H1 (cell line): ENCODE measurements around the gene CAV1. TPM values are rescaled to one million over a fixed set of nuclear protein-coding genes. Genes with fewer than 3 reads are reported as not detected.

Experiments used
- CTCF ChIA-PET: fragments of 300-600 bp; sonication (Branson Sonifier 250); formaldehyde crosslinking; loops from one replicate; lab custom pipeline; 2021; ENCODE audit not compliant: partially characterized antibody; lab: Charles Lee
- POLR2A ChIA-PET: fragments of 300-600 bp; sonication (Branson Sonifier 250); formaldehyde crosslinking; loops from one replicate; lab custom pipeline; 2021; ENCODE audit warnings: inconsistent platforms; ENCODE audit not compliant: partially characterized antibody; lab: Charles Lee
- DNase-seq, 2 experiments: peaks; one replicate each; pipeline versions ENCODE4 v3.0.0 to v3.0.0-alpha.2; 2010 to 2022; ENCODE audit warnings: low spot score in 2 of 2, low read depth in 1 of 2, mixed read lengths in 1 of 2
- FAIRE-seq: peaks from 2 replicates; lab custom pipeline; 2011; peaks lifted over from hg19 to GRCh38; lab: Jason Lieb, UNC
- H2AFZ ChIP-seq: 2 replicates; pipeline ENCODE4 v1.8.1; 2012; ENCODE audit warnings: low read length, inconsistent platforms
- H2AK5ac ChIP-seq: 2 replicates; pipeline ENCODE4 v1.6.1; 2013; ENCODE audit warnings: low read depth, low read length
- H2BK120ac ChIP-seq: replicated peaks from 2 replicates; pipeline ENCODE3; 2013; ENCODE audit warnings: low read depth, low read length, inconsistent platforms
- H2BK12ac ChIP-seq: 2 replicates; pipeline ENCODE4 v1.6.1; 2013; ENCODE audit warnings: low read depth, low read length
- H2BK15ac ChIP-seq: 2 replicates; pipeline ENCODE4 v1.6.1; 2013; ENCODE audit warnings: low read length
- H2BK20ac ChIP-seq: 2 replicates; pipeline ENCODE4 v1.6.1; 2013; ENCODE audit warnings: low read length
- H2BK5ac ChIP-seq: 2 replicates; pipeline ENCODE4 v1.6.1; 2013; ENCODE audit warnings: low read depth, low read length
- H3K14ac ChIP-seq: 2 replicates; pipeline ENCODE4 v1.6.1; 2013; ENCODE audit warnings: inconsistent platforms; ENCODE audit not compliant: insufficient read length
- H3K18ac ChIP-seq: 2 replicates; pipeline ENCODE4 v1.6.1; 2013; ENCODE audit warnings: low read length; ENCODE audit errors: extremely low read depth
- H3K23ac ChIP-seq: 2 replicates; pipeline ENCODE4 v1.6.1; 2013; ENCODE audit warnings: inconsistent platforms; ENCODE audit not compliant: insufficient read length
- H3K23me2 ChIP-seq: 2 replicates; pipeline ENCODE4 v1.6.1; 2013; ENCODE audit warnings: low read depth, low read length
- H3K27ac ChIP-seq: 2 replicates; pipeline ENCODE4 v1.6.1; 2011; ENCODE audit warnings: low read depth, low read length, inconsistent platforms
- H3K27me3 ChIP-seq, 4 experiments: replicated peaks in 1 of 4; 1 replicate in 1 of 4; 2 replicates in 3 of 4; pipeline versions ENCODE4 v1.6.1 to v1.8.1; 2011 to 2013; ENCODE audit warnings: low read length in 3 of 4, mild to moderate bottlenecking in 3 of 4, inconsistent platforms in 2 of 4, mixed read lengths in 2 of 4, moderate library complexity in 1 of 4; ENCODE audit not compliant: control insufficient read depth in 3 of 4, insufficient read depth in 3 of 4; ENCODE audit errors: extremely low read depth in 1 of 4
- H3K36me3 ChIP-seq, 4 experiments: 2 replicates each; pipeline versions ENCODE4 v1.6.1 to v1.8.1; 2011 to 2013; ENCODE audit warnings: mild to moderate bottlenecking in 4 of 4, low read length in 3 of 4, moderate library complexity in 2 of 4, control low read depth in 1 of 4, inconsistent platforms in 1 of 4; ENCODE audit not compliant: insufficient read depth in 4 of 4, control insufficient read depth in 2 of 4
- H3K4ac ChIP-seq: replicated peaks from 2 replicates; pipeline ENCODE3; 2013; ENCODE audit warnings: low read length, low read depth, mixed read lengths, inconsistent platforms; ENCODE audit not compliant: insufficient read length
- H3K4me1 ChIP-seq, 4 experiments: replicated peaks in 1 of 4; 1 replicate in 1 of 4; 2 replicates in 3 of 4; pipeline versions ENCODE4 v1.6.1 to v1.8.1; 2011 to 2013; ENCODE audit warnings: low read length in 3 of 4, inconsistent platforms in 2 of 4, mixed read lengths in 1 of 4; ENCODE audit not compliant: insufficient read depth in 4 of 4, control insufficient read depth in 3 of 4
- H3K4me2 ChIP-seq, 2 experiments: 2 replicates each; pipeline versions ENCODE4 v1.6.1 to v1.8.1; 2011 to 2013; ENCODE audit warnings: low read depth in 2 of 2, low read length in 2 of 2, control low read depth in 1 of 2, inconsistent platforms in 1 of 2, mild to moderate bottlenecking in 1 of 2; ENCODE audit not compliant: insufficient read depth in 1 of 2
- H3K4me3 ChIP-seq, 4 experiments: fragments of 200-600, 300-600 bp in 1 of 4; sonication (generic), shearing (Covaris generic), sonication (Bioruptor Twin) in 1 of 4; 2 replicates each; pipeline versions ENCODE4 v1.5.1 to v1.8.1; 2011 to 2016; ENCODE audit warnings: low read length in 4 of 4, low read depth in 3 of 4, control low read depth in 2 of 4, inconsistent platforms in 2 of 4, mild to moderate bottlenecking in 2 of 4, mixed read lengths in 1 of 4, moderate library complexity in 1 of 4; ENCODE audit not compliant: insufficient read depth in 2 of 4; ENCODE audit errors: extremely low read depth in 1 of 4
- H3K56ac ChIP-seq: replicated peaks from 2 replicates; pipeline ENCODE3; 2013; ENCODE audit warnings: low read depth, mild to moderate bottlenecking, mixed read lengths, low read length, inconsistent platforms; ENCODE audit not compliant: insufficient read length
- H3K79me1 ChIP-seq: 2 replicates; pipeline ENCODE4 v1.6.1; 2013; ENCODE audit warnings: low read depth, low read length, control low read depth
- H3K79me2 ChIP-seq, 2 experiments: 2 replicates each; pipeline versions ENCODE4 v1.6.1 to v1.8.1; 2012 to 2013; ENCODE audit warnings: low read length in 2 of 2, mild to moderate bottlenecking in 2 of 2, inconsistent platforms in 1 of 2; ENCODE audit not compliant: insufficient read depth in 2 of 2, control insufficient read depth in 1 of 2
- H3K9ac ChIP-seq, 4 experiments: replicated peaks in 1 of 4; 1 replicate in 1 of 4; 2 replicates in 3 of 4; pipeline versions ENCODE4 v1.6.1 to v1.8.1; 2011 to 2013; ENCODE audit warnings: low read depth in 3 of 4, low read length in 3 of 4, control low read depth in 2 of 4, mild to moderate bottlenecking in 2 of 4, moderate library complexity in 2 of 4, inconsistent platforms in 1 of 4; ENCODE audit errors: extremely low read depth in 1 of 4
- H3K9me3 ChIP-seq, 2 experiments: 2 replicates each; pipeline versions ENCODE4 v1.6.1 to v1.8.1; 2012 to 2013; ENCODE audit warnings: mild to moderate bottlenecking in 2 of 2, moderate library complexity in 2 of 2, control low read depth in 1 of 2, inconsistent platforms in 1 of 2, low read depth in 1 of 2, low read length in 1 of 2, mixed read lengths in 1 of 2; ENCODE audit not compliant: insufficient read depth in 2 of 2
- H4K20me1 ChIP-seq, 2 experiments: replicated peaks in 1 of 2; 2 replicates each; pipeline versions ENCODE3 to v1.8.1; 2011 to 2013; ENCODE audit warnings: inconsistent platforms in 2 of 2, low read length in 2 of 2, mild to moderate bottlenecking in 1 of 2; ENCODE audit not compliant: insufficient read depth in 2 of 2, control insufficient read depth in 1 of 2
- H4K5ac ChIP-seq: 2 replicates; pipeline ENCODE4 v1.6.1; 2013; ENCODE audit warnings: low read length, low read depth, mixed read lengths, inconsistent platforms; ENCODE audit not compliant: insufficient read length
- H4K8ac ChIP-seq: 2 replicates; pipeline ENCODE4 v1.8.0; 2013; ENCODE audit warnings: mild to moderate bottlenecking, moderate library complexity, low read length, inconsistent platforms; ENCODE audit not compliant: insufficient read depth; ENCODE audit errors: extremely low read depth
- H4K91ac ChIP-seq: replicated peaks from 2 replicates; pipeline ENCODE3; 2013; ENCODE audit warnings: low read length, mixed read lengths, inconsistent platforms; ENCODE audit not compliant: insufficient read length
- BRCA1 ChIP-seq: IDR thresholded peaks from 2 replicates; pipeline ENCODE4 v1.6.1; 2012; ENCODE audit warnings: low read depth, low read length, improper control_type of control experiment
- FOSL1 ChIP-seq: IDR thresholded peaks from 2 replicates; pipeline ENCODE4 v1.6.1; 2011; ENCODE audit warnings: mild to moderate bottlenecking, low read depth, low read length, moderate library complexity; ENCODE audit not compliant: insufficient read depth
- GABPA ChIP-seq: IDR thresholded peaks from 2 replicates; pipeline ENCODE4 v1.6.1; 2011; ENCODE audit warnings: mild to moderate bottlenecking, low read length, moderate library complexity, borderline replicate concordance; ENCODE audit not compliant: insufficient read depth
- RBBP5 ChIP-seq: IDR thresholded peaks from 2 replicates; pipeline ENCODE4 v1.7.1; 2012; ENCODE audit warnings: low read depth, mild to moderate bottlenecking, inconsistent platforms, low read length, moderate library complexity, borderline replicate concordance
- SUZ12 ChIP-seq: fragments of 200-600 bp; sonication (generic); IDR thresholded peaks from 2 replicates; pipeline ENCODE4 v1.6.1; 2012; ENCODE audit warnings: mild to moderate bottlenecking, inconsistent platforms, low read length, moderate library complexity, mixed read lengths
- ZNF274 ChIP-seq: IDR thresholded peaks from 2 replicates; pipeline ENCODE4 v1.7.0; 2012; ENCODE audit warnings: low read length, borderline replicate concordance; ENCODE audit errors: extremely low read depth
- WGBS, 2 experiments: shearing (Covaris generic) in 1 of 2; methylation state at CpG; one replicate each; pipeline versions ENCODE4 v1.1.6 to v1.1.7; 2013 to 2015; ENCODE audit warnings: low lambda C conversion rate in 2 of 2, mixed read lengths in 2 of 2, inconsistent platforms in 1 of 2, low coverage in 1 of 2, missing lambda C conversion rate in 1 of 2; ENCODE audit not compliant: insufficient replicate concordance in 2 of 2, insufficient coverage in 1 of 2, insufficient read length in 1 of 2; ENCODE audit errors: extremely low coverage in 1 of 2, missing lambda C conversion rate in 1 of 2; 5-methylcytosine and 5-hydroxymethylcytosine counted together
- polyA plus RNA-seq, 7 experiments: library from polyadenylated mRNA; depleted of rRNA in 3 of 7; stranded (reverse) in 5 of 7; unstranded in 2 of 7; fragments of >200 nt in 5 of 7; fragments of 200-250 nt in 2 of 7; gene quantifications; 1 replicate in 5 of 7; 2 replicates in 1 of 7; 4 replicates in 1 of 7; pipeline versions ENCODE4 v1.2.1 to v1.2.3, GENCODE V29; 2011 to 2013; ENCODE audit warnings: missing spikeins in 2 of 7, mixed read lengths in 2 of 7
- total RNA-seq: library from RNA; stranded (reverse); fragmentation: NEBNext Ultra II Directional; extraction: Animal tissue kit (Norgen Biotek cat#: 25700); gene quantifications from 2 replicates; pipeline ENCODE4 v1.2.1, GENCODE V29; 2021
- TF ChIP-seq, protein P1 (sequence below): IDR thresholded peaks from 2 replicates; pipeline ENCODE4 v1.6.1; 2011; ENCODE audit warnings: low read depth, mild to moderate bottlenecking, low read length; ENCODE audit not compliant: insufficient read depth
- TF ChIP-seq, protein P2 (sequence below), 3 experiments: IDR thresholded peaks; 1 replicate in 2 of 3; 2 replicates in 1 of 3; pipeline versions ENCODE4 v1.5.1 to v1.6.1; 2011; ENCODE audit warnings: low read length in 3 of 3, mild to moderate bottlenecking in 3 of 3, inconsistent platforms in 2 of 3, low read depth in 1 of 3, moderate library complexity in 1 of 3; ENCODE audit not compliant: insufficient read depth in 1 of 3; ENCODE audit errors: control extremely low read depth in 1 of 3
- TF ChIP-seq, protein P3 (sequence below): IDR thresholded peaks from 2 replicates; pipeline ENCODE4 v1.6.1; 2012; ENCODE audit warnings: low read length, inconsistent platforms

CAV1 gene
- total and polyA plus RNA-seq, 2 of the 8 experiments (the other 6 are each of a cell fraction or from before 2014, with no cell fraction given) = 16.3 to 21.8 TPM

DNA sequence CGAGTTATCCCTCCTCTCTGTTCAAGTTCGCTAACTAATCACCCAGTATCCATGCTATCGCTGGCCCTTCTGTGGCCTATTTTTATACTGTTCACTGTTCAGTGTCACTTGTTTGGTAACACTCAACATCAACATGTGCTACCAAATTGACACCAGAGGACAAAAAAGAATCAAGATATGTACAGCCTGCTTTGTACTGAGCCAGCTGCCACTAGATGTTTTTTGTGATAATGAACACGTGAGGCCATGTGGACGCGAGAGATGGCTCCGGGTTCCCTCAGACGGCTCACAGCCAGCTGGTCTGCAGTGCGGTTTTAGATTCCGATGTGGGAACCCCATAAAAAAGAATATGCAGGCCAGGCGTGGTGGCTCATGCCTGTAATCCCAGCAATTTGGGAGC, 21.2 kb downstream of the CAV1 start:
- FAIRE-seq (no peak), DNase-seq (no peak)
- Histone ChIP-seq H3K79me2 (no peaks in the 10 kb centered on the region), H2AK5ac (no peak overlapping the region), H3K14ac (no peak overlapping the region), H2BK20ac (no peak overlapping the region), H4K20me1 (no peaks in the 10 kb centered on the region), H3K36me3 (no peaks in the 10 kb centered on the region), H2BK12ac (no peak overlapping the region), H2BK5ac (no peak overlapping the region), H3K9ac (no peak overlapping the region), H4K8ac (no peak overlapping the region), H3K4me1 (no peaks in the 10 kb centered on the region), H3K79me1 (no peaks in the 10 kb centered on the region), H4K91ac (no peak overlapping the region), H3K4me3 (no peak overlapping the region), H2BK120ac (no peak overlapping the region), H2AFZ (no peak overlapping the region), H3K9me3 (no peaks in the 10 kb centered on the region), H3K27me3 (no peaks in the 10 kb centered on the region), H2BK15ac (no peak overlapping the region), H3K56ac (no peak overlapping the region), H3K4me2 (no peak overlapping the region), H4K5ac (no peak overlapping the region), H3K27ac (no peak overlapping the region), H3K18ac (no peak overlapping the region), H3K23ac (no peak overlapping the region), H3K4ac (no peak overlapping the region), H3K23me2 (no peaks in the 10 kb centered on the region)
- ChIA-PET CTCF (interaction anchor here (0.7 to 1.2 kb wide), 2 partner anchors 20 to 128 kb away, joined by 3 to 7 read pairs; no protein-coding TSS in a partner anchor), POLR2A (no interaction called here)
- WGBS, 2 experiments = 90% methylated on average over 11 of the region's 11 CpGs; no CpG with 5 or more reads in 1 of the 2 experiments
- TF ChIP-seq SUZ12 (no peak), GABPA (no peak), FOSL1 (no peak), BRCA1 (no peak), RBBP5 (no peak), ZNF274 (no peak)
- TF ChIP-seq, protein P1, sequence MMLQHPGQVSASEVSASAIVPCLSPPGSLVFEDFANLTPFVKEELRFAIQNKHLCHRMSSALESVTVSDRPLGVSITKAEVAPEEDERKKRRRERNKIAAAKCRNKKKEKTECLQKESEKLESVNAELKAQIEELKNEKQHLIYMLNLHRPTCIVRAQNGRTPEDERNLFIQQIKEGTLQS = no peak
- TF ChIP-seq, protein P2, sequence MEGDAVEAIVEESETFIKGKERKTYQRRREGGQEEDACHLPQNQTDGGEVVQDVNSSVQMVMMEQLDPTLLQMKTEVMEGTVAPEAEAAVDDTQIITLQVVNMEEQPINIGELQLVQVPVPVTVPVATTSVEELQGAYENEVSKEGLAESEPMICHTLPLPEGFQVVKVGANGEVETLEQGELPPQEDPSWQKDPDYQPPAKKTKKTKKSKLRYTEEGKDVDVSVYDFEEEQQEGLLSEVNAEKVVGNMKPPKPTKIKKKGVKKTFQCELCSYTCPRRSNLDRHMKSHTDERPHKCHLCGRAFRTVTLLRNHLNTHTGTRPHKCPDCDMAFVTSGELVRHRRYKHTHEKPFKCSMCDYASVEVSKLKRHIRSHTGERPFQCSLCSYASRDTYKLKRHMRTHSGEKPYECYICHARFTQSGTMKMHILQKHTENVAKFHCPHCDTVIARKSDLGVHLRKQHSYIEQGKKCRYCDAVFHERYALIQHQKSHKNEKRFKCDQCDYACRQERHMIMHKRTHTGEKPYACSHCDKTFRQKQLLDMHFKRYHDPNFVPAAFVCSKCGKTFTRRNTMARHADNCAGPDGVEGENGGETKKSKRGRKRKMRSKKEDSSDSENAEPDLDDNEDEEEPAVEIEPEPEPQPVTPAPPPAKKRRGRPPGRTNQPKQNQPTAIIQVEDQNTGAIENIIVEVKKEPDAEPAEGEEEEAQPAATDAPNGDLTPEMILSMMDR (IDR thresholded peaks at IDR 0.05; ENCODE audit: control extremely low read depth in 1 of 3, insufficient read depth in 1 of 3, low read depth in 1 of 3, low read length in 3 of 3) = no peak
- TF ChIP-seq, protein P3, sequence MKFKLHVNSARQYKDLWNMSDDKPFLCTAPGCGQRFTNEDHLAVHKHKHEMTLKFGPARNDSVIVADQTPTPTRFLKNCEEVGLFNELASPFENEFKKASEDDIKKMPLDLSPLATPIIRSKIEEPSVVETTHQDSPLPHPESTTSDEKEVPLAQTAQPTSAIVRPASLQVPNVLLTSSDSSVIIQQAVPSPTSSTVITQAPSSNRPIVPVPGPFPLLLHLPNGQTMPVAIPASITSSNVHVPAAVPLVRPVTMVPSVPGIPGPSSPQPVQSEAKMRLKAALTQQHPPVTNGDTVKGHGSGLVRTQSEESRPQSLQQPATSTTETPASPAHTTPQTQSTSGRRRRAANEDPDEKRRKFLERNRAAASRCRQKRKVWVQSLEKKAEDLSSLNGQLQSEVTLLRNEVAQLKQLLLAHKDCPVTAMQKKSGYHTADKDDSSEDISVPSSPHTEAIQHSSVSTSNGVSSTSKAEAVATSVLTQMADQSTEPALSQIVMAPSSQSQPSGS = no peak
